NCI-H446 (cell line): ENCODE results near the gene ACP6.

Experiments used
- DNase-seq, 2 experiments: peaks; one replicate each; lab custom pipeline; 2025; lab: John Stamatoyannopoulos, UW

The ACP6 gene

DNA sequence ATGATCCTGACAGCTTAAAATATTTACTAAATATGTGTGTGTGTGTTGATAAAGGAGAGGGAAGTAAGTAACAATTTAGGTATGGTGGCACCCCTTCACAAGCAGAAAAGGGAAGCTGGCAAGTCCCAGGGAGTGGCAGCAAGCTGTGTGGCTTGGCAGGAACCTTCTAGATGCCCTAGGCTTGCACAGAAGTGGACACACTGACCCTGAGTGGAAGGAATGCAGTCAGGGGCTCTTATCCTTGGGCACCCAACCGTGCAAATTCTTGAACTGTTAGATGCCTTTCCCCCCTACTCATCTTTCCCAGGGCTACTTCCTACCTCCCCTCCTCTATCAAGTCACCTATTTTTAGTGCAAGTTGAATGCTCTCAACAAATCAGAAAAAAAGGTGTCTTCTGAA, 18.9 kb downstream of the ACP6 start:
- DNase-seq = no peak

DNA sequence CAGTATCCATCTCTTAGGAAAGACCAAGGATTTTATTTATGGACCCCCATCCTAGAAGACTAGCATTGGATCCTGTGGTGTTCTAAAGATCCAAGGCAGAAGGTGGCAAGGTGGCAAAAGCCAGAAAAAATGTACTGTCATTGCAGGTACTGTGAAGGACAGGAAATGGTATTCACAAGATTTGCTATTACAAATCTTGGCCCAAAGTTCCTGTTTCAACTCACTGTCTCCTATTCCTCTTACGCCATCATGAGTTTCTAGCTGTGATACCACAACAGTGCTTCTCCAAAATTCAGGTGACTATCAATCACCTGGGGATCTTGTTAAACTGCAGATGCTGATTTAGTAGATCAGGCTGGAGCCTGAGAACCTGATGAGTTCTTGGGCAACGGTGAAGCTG, 21.4 kb downstream of the ACP6 start:
- DNase-seq = no peak

DNA sequence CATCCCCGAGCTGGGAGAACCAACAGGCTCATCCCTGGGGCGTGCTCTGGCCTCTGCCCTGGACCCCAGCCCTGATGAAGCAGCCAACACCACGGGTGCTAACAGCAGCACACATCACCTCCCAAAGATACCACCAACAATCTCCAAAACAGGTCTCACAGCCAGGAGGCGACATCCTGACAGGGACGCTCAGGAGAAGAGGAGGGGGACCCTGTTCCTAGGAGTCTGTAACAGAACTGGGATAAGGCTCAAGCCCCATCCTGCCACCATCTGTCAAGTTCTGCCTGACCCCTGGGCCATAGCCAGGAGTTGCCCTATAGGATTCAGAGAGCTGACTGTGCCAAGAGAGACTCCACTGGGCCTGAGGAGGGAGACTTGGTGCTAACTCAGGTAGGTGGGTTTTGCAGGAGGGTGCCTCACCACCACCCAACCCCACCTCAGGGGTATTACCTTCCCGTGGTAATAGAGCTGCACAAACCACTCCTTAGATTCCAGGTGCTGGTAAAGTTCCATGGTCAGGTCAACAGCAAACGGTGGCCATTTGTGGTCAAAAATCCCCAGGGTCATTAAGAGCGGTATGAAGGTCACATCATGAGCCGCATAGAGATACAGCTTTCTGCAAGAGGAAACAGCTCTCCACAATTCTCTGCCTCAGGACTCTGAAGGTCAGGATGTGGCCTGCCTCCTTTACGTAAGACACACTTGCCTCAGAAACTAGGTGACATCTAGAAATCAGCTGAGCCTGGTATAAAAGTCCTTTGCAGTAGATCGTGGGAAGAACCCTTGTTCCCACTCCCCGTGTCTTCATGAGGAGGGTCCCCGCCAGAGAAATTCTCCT, 22.3 kb downstream of the ACP6 start:
- DNase-seq = no peak

DNA sequence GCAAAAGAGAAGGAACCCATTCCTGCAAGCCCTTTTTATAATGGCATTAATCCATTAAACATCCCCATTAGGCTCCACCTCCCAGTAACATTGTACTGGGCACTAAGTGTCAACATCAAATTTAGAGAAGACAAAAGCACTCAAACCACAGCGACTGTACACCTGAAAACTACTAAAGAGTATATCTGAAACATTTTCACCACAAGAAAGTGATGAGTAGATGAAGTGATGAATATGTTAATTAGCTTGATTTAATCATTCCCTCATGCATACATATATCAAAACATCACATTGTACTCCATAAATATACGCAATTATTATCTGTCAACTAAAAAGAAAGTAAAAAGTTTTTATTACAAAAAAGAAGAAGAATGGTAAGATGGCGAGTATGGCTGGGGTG, 26.4 kb downstream of the ACP6 start:
- DNase-seq = no peak

DNA sequence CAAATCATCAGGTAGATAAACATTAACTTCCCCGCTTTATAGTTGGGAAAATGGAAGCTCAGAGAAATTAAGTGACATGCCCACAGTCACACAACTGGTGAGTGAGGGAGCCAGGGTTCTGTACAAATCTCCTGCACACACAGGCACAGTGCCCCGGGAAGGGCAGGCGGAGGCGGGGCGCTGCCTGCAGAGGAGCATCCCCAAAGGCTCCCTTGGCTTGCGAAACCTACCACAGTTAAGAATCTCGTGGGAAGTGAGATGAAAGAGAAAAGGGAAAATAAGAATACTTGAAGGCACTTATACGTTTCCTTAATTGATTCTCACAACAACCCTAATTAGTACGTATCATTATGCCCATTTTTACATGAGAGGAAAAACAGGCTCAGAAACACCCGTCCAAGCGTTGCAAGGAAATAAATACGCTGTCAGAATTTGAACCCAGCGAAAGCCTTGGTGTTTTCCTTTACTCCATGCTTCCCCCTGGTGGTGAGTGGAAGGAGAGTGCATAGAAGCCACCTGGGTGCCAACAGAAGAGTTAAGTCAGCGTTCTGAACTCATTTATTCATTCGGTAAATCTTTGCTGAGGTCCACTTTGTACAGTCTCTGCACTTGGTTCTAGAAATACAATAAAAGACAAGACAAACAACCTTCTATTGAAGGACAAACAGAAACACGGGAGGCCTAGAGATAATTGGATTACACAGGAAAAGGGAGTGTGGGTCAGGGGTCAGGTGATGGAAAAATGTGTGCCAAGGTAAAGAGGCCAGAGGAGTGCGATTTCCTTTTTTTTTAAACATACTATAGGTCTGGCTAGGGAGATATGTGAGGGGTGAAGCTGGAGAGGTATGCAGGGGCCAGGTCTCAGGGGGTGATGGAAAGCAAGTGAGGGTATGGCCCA, 28.4 kb downstream of the ACP6 start:
- peak in 1 of 2 experiments; percentile 73 for DNase-seq

DNA sequence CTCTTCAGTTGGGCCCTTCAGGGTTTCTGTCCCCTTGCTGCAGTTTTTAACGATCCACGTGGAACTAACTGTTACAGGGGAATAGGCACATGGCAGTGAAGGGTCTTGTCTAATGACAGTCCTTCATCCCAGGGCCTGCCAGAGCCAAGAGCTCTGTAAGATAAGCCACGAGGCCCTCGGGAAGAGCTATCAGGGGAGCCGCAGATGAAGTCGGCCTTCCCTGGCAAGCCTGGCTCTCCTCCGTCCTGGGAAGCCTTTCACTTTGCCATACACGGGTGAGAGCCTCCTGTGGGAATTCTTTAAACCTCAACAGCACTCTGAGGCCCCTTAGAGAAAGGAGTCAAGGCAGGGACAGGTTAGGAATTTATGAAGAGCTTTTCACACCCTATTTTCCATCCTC, 29.0 kb downstream of the ACP6 start:
- DNase-seq = no peak

DNA sequence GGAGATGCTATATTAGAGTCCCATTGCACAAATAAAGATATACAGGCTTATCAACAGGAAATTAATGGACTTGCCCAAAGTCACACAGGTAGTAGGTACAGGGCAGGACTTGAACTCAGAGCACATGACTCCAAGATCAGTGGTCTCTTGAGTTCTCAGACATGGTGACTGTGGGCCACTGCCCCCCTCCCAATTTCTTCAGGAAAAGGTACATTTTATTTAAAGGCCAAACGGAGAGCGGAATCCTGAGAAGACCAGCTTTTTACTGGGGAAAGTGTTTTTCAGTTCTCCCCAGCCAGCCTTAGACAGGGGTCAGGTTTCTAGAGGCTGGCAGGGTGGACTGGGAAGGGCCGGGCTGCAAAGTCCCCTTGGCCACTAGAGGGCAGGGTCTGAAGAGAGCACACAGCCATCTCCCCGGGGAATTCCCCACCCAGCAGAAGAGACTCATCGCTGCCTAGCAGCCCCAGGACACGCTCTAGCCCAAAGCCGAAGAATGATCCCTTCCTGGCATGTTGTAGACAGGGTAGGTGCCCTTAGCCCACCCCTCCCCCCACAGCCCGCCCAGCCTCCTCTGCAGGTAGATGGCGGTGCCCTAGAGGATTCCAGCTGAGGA, 29.7 kb downstream of the ACP6 start:
- peak; percentile 36 to 65 for DNase-seq

DNA sequence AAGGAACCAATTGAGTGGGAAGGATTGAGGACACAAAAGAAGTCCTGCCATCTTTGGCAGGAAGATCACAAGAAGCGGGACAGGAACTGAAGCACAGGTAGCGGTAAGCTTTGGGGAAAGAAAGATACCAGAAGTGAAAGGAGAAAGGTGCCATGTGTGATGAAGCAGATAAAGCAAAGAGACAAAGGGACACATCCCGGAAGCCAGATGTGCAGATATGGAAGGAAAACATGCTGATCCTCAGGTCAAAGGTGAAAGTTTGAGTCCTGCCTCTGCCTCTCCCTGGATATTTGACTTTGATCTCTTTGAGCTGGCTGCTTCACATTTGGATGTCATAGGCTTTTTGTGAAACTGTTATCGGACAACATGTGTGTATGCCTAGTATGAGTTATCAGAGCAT, 34.0 kb downstream of the ACP6 start:
- DNase-seq = no peak

DNA sequence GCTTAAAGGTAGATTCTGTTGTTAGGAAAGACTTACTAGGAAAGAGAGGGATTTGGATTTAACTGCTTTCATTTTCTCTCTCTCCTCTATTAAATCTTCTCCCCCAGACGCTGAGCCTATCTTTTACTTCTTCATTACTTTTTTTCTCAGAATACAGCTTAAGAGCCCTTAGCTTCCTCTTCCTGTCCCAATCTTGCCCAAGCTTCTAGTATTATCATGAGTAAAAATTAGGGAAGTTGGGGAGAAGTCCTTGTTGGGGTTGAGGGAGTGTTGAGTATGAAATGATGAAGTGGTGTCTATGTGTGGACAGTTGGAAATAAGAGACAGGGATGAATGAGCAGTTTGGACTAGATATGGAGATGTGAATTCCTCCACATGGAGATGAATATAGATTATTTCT, 35.0 kb downstream of the ACP6 start:
- no peak for DNase-seq

DNA sequence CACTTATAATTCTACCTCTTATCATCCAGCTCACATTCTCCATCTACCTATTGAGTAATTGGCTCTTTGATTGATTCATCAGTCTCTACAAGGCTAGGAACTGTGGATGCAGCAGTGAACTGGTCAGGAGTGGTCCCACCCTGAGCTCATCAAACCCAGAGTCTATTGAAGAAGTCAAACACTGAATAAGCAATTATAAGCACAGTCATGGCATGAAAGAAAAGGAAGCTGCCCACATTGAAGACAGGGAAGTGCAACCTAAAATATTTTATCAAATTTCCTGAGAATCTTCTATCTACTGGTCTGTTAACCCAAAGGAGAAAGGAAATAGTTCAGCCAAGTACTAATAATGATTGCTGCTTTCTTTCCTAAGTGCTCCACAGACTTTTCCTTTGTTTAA, 35.7 kb downstream of the ACP6 start:
- no peak for DNase-seq

DNA sequence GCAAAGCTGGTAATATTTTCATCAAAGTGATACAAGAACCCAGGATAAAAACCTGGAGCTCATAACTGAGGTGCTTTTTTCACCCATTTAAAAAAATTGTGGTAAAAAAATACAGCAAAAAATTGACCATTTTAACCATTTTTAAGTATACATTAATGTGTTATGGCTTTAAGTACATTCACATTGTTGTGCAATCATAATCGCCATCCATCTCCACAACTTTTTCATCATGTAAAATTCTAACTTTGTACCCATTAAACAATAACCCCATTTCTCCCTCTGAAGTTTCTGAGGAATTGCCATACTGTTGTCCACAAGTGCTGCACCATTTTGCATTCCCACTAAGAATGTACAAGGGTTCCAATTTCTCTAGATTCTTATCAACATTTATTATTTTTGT, 36.6 kb downstream of the ACP6 start:
- no peak for DNase-seq

DNA sequence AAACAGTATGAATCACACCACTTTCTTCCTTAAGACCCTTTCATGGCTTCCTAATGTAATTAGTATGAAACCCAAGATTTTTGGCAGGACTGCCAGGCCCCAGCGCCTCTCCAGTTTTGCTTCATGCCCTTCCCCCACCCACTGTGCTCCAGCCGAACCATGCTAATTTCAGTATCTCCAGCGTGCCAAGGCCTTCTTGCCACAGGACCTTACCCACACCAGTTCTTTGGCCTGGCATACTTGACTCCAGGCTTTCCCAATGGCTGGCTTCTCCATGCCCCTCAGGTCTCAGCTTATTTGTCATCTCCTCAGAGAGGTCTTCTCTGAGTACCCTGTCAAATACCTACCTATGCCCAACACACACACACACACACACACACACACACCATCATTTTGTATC, 38.5 kb downstream of the ACP6 start:
- no peak for DNase-seq

DNA sequence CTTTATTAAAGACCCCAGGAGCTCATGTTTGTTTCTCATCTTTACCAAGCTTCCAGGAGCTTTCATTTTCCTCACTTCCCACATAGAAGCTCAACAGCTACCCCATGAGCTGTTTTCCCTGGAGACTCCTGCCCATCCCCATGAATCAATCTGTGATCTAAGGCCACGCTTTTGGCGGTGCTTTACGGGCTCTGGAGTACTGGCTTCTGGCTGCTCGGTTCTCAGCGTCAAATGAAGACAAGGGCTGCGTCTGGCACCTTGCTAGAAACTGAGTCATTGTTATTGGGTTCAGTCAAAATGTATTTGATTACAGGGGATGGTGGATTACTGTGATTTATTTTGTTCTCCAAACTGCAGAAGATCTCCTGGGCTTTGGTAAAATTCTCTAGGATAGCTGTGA, 39.9 kb downstream of the ACP6 start:
- no peak for DNase-seq

DNA sequence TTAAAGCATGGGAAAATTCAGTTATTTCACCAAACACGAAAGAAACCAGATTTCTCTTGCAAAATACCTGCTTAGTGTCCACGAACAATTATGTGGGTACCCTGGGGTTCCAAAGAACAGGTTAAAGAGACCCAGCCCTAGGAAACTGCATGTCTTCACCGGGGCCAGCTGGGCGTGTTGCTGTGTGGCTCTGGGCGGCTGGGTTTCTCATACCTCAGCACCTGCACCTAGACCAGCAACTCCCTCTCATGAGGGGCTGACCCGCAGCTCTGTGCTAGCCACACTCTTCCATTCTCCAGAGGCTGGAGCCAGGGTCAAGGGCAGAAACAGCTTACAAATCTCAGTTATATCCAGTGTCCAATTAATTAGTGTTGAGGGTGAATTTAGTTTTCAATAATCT, 40.3 kb downstream of the ACP6 start:
- no peak for DNase-seq

DNA sequence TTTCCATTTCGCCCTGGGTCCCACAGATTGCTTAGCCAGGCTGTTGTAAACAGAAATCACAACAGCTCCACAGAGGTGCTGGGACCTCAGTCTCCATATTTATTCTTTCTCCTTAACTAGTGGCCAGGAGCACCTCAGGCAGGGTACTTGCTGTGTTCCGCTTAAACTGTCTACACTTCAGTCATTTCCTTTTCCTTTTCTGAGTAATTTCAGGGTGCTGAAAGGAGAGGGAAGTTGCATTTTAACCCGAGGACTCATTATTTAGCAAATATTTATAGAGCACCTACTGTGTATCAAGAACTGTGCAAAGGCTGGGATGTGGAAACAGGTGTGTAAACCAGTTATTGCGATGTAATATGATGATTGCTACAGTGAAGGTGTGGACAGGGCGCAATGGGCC, 41.9 kb downstream of the ACP6 start:
- DNase-seq = no peak

DNA sequence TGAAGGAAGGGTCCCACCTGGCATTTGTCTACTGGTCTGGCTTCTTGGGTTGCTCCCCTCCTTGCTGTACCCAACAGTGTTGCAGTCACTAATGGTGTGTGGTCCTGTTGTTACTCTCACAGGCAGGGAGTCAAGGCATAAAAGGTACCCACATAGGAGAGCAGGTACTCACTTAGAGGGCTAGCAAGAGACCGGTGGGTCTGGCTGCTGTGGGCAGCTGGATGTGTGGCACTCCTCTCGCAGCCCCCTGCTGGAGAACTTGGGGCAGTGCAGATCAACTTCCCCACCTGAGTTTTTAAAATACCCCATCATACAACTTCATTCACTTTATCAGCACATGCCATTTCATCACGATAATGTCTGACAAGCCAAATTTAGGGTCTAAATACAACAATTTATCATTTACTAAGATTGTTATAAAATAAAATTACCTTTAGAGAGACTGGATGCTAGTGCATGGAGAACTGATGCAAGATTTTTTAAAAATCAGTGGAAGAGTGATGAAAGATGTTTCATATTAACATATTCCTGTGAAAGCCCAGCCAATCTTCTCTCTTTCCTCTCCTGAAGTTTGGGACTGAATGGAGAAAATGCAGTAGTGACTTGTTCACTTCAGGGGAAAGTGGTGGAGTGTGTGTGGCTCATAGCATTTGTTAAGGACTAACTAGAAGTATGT, 42.8 kb downstream of the ACP6 start:
- DNase-seq = peak in 1 of 2 experiments; percentile 54

DNA sequence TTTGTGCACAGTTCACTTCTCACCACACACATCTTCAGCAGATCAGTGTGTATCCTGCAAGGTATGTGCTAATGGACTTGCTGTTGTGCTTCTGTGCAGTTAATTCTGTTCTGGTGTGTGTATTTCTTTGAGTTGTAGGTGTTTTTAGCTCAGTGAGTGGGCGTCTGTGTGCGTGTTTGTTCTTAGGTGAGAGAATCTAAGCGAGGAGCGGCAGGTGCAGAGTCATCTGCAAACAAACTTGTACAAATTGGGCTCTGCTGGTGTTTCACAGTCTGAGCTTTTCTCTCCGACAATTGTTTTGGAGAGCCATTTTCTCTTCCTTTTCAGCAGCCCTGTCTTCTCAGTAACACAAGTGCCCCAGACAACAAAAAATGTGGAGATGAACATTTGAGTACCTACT, 43.6 kb downstream of the ACP6 start:
- DNase-seq = no peak

DNA sequence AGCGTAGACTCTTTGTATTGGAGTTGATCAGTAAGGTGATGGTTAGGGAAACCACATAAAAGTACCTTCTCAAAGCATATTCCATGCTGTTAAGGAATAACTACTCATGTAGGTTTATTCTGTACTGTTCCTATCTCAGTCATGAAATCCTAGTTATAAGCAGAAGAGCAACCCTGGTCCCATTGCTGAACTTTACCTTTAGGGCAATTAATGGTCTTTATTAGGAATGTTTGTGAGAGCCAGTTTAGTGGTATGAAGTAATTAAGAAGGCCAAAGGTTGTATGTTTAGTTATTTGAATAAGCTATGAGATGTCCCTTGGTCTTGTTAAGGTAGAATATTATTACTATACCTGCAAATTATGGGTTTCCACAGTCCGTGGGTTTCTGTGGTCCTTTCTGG, 44.0 kb downstream of the ACP6 start:
- no peak for DNase-seq

DNA sequence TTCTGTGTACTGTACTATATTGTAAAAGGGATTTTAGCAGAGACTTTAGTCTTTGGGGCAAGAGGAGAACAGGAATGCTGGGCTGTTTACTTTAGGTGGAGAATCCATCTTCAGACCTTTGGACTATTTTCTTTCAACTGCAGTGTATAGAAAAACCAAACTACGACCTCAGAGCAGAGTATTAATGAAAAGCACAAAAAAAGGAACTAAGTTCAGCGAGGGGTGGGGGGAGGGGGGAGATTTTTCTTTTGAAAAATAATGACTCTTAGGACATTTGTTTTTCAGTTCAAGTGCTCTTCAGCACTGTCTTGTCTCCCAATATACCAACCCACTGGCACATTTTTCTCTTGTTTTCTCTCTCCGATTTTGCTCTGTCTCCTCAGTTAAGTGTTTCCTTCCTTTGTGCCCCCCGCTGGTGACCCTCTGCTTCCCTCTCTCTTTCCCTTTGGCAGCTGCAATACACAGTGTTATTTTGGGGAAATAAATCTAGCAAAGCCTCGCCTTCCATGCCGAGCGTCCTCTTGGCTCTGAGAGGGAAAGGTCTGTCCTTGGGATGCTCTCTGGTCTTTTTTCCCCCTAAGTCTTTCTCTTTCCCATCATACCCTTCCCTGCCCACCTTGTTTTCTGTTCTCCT, 44.8 kb downstream of the ACP6 start:
- no peak for DNase-seq

DNA sequence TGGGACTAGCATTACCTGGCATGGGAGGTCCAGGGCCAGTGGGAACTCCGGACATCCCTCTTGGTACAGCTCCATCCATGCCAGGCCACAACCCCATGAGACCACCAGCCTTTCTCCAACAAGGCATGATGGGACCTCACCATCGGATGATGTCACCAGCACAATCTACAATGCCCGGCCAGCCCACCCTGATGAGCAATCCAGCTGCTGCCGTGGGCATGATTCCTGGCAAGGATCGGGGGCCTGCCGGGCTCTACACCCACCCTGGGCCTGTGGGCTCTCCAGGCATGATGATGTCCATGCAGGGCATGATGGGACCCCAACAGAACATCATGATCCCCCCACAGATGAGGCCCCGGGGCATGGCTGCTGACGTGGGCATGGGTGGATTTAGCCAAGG, 45.8 kb downstream of the ACP6 start:
- DNase-seq = no peak

DNA sequence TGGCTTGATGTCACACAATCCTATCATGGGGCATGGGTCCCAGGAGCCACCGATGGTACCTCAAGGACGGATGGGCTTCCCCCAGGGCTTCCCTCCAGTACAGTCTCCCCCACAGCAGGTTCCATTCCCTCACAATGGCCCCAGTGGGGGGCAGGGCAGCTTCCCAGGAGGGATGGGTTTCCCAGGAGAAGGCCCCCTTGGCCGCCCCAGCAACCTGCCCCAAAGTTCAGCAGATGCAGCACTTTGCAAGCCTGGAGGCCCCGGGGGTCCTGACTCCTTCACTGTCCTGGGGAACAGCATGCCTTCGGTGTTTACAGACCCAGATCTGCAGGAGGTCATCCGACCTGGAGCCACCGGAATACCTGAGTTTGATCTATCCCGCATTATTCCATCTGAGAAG, 46.3 kb downstream of the ACP6 start:
- DNase-seq = no peak

DNA sequence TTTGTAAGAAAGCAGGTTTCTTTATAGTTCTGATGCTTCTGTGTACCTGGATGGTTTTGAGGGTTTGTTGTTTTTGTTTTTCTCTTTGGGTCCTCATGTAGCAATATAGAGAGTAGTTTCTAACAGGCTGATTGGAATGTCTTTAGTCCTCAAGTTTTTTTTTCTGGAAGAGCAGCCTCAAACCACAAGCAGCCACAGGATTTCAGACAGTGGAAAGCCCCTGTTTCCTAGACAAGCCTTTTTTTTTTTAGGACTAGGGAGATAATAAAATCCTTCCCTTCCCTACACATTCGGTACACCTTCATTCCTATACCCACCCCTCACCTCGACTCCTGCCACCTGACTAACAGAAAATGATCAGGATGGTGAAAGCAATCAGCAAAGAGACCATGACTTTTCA, 47.6 kb downstream of the ACP6 start:
- no peak for DNase-seq
